Keratinocyte (primary cell): ENCODE data around the gene STX5.

Experiments
- EZH2 ChIP-seq: IDR thresholded peaks from one replicate; pipeline ENCODE4 v1.6.1; 2012; ENCODE audit warnings: inconsistent platforms, mild to moderate bottlenecking, low read length, moderate library complexity
- TF ChIP-seq, protein P1 (sequence below), 3 experiments: IDR thresholded peaks in 1 of 3; conservative IDR thresholded peaks in 1 of 3; optimal IDR thresholded peaks in 1 of 3; 2 replicates in 2 of 3; 3 replicates in 1 of 3; pipeline versions ENCODE3 to v1.5.1; 2011; ENCODE audit warnings: low read length in 3 of 3, mild to moderate bottlenecking in 3 of 3, moderate library complexity in 2 of 3, control low read depth in 1 of 3, inconsistent platforms in 1 of 3; ENCODE audit not compliant: insufficient read depth in 2 of 3; ENCODE audit errors: extremely low read depth in 1 of 3

DNA sequence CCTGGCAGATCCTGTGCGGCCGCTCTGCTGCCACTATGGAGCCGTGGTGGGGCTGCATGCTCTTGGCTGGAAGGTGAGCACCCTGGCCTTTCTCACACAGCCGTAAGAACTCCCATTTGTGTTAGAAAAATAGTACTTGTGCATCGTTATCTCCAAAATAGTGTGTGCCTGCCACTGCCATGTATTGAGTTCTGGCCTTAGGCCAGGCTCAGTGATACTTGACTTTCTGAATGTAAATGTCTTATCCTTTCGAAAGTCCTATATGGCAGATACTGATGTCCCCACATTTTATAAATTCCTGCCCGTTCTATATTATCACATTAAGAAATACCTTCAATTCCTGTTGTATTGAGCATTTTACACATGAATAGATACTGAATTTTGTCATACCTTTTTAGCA, 49.1 kb downstream of the STX5 start:
- TF ChIP-seq, protein P1, sequence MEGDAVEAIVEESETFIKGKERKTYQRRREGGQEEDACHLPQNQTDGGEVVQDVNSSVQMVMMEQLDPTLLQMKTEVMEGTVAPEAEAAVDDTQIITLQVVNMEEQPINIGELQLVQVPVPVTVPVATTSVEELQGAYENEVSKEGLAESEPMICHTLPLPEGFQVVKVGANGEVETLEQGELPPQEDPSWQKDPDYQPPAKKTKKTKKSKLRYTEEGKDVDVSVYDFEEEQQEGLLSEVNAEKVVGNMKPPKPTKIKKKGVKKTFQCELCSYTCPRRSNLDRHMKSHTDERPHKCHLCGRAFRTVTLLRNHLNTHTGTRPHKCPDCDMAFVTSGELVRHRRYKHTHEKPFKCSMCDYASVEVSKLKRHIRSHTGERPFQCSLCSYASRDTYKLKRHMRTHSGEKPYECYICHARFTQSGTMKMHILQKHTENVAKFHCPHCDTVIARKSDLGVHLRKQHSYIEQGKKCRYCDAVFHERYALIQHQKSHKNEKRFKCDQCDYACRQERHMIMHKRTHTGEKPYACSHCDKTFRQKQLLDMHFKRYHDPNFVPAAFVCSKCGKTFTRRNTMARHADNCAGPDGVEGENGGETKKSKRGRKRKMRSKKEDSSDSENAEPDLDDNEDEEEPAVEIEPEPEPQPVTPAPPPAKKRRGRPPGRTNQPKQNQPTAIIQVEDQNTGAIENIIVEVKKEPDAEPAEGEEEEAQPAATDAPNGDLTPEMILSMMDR (optimal IDR thresholded peaks at IDR 0.05 in 1 of 3, IDR thresholded peaks at IDR 0.05 in 1 of 3, conservative IDR thresholded peaks at IDR 0.05 in 1 of 3; ENCODE audit: extremely low read depth in 1 of 3, insufficient read depth in 2 of 3, low read length in 3 of 3), result no peak
- TF ChIP-seq EZH2, result no peak
